Dendritic cell treated with granulocyte-macrophage colony-stimulating factor and Interleukin-4, amounts not matched to agents 40 ng/mL and 50 ng/mL, for 4 days (primary cell): ENCODE measurements around the gene KIF12.

Experiments used
- H3K27ac Mint-ChIP-seq: one replicate; pipeline ENCODE4 v1.8.0; 2022; ENCODE audit warnings: mild to moderate bottlenecking, mixed read lengths
- H3K27me3 Mint-ChIP-seq: one replicate; pipeline ENCODE4 v1.8.0; 2022; ENCODE audit warnings: mild to moderate bottlenecking, mixed read lengths
- H3K36me3 Mint-ChIP-seq: one replicate; pipeline ENCODE4 v1.8.0; 2022; ENCODE audit warnings: low read depth, mixed read lengths
- H3K4me1 Mint-ChIP-seq: one replicate; pipeline ENCODE4 v1.8.0; 2022; ENCODE audit warnings: low read depth, mixed read lengths
- H3K4me3 Mint-ChIP-seq: one replicate; pipeline ENCODE4 v1.8.0; 2022; ENCODE audit warnings: mild to moderate bottlenecking, moderate library complexity, mixed read lengths
- H3K9me3 Mint-ChIP-seq: one replicate; pipeline ENCODE4 v1.8.0; 2022; ENCODE audit warnings: mixed read lengths
- intact Hi-C: fragments of 100-400 bp; cut with micrococcal nuclease; formaldehyde crosslinking; loops from one replicate; pipeline ENCODE4 v1.15.0; 2022

Gene KIF12

DNA sequence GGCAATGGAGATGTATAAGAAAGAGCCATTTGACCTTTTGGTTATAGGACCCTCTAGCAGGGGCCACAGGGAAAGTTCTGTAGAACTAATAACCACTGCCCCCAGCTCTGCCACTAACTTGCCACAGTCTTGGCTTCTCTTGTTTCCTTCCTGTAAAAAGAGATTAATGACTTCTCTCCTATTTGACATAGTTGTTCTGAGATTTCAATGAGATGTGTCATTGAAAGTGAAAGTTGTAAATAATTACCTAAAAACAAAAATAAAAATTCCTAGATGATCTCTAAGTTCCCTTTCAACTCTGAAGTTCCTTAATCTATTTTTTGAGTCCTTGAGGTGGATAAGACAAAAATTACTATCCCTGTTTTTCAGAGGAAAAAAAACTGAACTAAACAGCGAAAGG is 1.4 kb upstream of the KIF12 start:
- H3K9me3 Mint-ChIP-seq: peaks cover 9% of the 10 kb centered on the region
- no peak overlapping the region for H3K27ac Mint-ChIP-seq
- no peaks in the 10 kb centered on the region for H3K4me1 Mint-ChIP-seq
- no peaks in the 10 kb centered on the region for H3K36me3 Mint-ChIP-seq
- intact Hi-C loops: no loop called here
- H3K4me3 Mint-ChIP-seq: no peak overlapping the region
- H3K27me3 Mint-ChIP-seq: peaks cover 54% of the 10 kb centered on the region

DNA sequence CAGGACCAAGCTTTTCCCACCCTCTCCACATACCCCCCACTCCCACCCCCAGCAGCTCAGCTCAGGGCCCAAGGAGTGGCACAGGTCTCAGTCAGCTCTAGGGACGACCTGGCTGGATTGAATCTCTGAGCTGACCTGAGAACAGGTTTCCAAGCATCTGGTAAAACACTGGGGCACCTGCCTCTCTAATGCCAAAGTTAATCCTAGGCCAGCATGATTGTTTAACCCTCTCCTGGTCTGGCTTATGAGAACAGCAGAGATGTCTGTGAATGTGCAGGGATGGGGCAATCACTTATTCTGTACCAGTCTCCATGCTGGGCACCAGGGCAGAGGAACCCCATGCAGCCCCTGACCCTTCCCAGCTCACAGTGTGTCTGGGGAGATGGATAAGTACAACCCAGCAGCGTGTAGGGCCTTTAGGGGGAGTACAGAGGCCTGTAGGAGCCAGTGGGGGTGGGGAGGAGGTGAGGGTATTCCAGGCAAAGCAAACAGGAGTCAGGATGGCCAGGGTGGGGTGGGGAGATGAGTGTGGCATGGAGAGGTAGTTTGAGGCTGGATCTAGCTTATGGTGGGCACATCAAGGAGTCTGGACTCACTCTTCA is 678 bp upstream of the KIF12 start:
- H3K36me3 Mint-ChIP-seq: no peaks in the 10 kb centered on the region
- H3K4me3 Mint-ChIP-seq: no peak overlapping the region
- H3K9me3 Mint-ChIP-seq: peaks cover 9% of the 10 kb centered on the region
- intact Hi-C loops: no loop called here
- no peak overlapping the region for H3K27ac Mint-ChIP-seq
- H3K4me1 Mint-ChIP-seq: no peaks in the 10 kb centered on the region
- peaks cover 51% of the 10 kb centered on the region for H3K27me3 Mint-ChIP-seq

DNA sequence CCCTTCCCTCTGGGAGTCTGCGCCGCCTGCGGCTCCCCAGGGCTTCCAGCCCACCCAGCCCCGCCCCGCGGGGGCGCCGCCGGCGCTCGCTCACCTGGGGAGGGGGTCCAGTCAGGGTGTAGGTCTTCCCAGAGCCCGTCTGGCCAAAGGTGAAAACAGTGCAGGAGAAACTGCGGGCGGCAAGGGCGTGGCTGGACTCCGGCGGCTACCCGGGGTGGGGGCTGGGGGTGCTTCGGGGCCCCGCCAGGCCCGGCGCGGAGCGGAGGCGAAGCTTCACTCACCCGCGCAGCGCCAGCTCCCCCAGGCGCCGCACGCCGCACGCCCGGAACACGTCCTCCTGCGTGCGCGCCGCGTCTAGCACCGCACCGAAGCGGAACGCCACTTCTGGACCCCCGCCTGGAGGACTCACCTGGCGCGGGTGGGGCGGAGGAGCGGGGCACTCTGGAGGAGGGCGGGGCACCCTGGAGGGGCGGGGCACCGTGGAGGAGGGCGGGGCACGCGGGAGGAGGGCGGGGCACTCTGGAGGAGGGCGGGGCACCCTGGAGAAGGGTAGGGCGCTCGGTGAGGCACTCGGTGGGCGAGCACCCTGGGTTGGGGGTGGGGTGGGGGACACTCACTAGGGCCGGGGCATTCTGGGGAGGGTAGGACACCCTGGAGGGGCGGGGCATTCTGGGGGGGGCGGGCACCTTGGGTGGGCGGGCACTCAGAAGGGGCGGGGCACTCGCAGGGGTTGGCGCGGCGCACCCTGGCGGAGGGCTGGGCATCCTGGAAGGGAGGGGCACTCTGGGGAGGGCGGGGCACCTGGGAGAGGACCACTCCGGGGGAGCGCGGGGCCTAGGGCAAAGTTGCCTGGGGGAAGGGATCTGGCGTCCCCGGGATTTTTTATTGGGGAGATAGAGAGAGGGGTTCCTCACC is 814 bp downstream of the KIF12 start:
- H3K36me3 Mint-ChIP-seq: no peaks in the 10 kb centered on the region
- H3K27ac Mint-ChIP-seq: no peak overlapping the region
- intact Hi-C loops: no loop called here
- peaks cover 9% of the 10 kb centered on the region for H3K9me3 Mint-ChIP-seq
- peaks cover 49% of the 10 kb centered on the region for H3K27me3 Mint-ChIP-seq
- H3K4me1 Mint-ChIP-seq: no peaks in the 10 kb centered on the region
- peak overlapping the region; percentile 48 for H3K4me3 Mint-ChIP-seq

DNA sequence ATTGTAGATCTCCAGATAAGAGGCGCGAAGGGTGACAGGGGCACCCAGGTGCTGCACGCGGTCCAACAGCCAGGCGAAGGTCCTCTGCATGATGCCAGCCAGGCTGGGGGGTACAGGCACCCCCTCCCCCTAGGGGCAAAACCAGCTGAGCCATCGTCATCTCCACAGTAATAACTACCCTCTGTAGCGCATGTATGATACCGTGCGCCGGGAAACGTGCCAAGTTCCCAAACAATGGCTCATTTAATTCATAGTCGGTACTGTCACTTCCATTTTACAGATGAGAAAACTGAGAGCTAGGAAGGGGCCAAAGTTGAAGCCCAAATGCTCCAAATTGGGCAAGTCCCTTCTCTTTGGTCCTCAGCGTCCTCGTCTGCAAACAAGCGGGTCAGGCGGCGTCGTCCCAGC is 1.5 kb downstream of the KIF12 start:
- Mint-ChIP-seq H3K4me1 (no peaks in the 10 kb centered on the region), H3K27ac (no peak overlapping the region), H3K27me3 (peaks cover 45% of the 10 kb centered on the region), H3K4me3 (no peak overlapping the region), H3K36me3 (no peaks in the 10 kb centered on the region), H3K9me3 (peaks cover 9% of the 10 kb centered on the region)
- intact Hi-C loops: no loop called here

DNA sequence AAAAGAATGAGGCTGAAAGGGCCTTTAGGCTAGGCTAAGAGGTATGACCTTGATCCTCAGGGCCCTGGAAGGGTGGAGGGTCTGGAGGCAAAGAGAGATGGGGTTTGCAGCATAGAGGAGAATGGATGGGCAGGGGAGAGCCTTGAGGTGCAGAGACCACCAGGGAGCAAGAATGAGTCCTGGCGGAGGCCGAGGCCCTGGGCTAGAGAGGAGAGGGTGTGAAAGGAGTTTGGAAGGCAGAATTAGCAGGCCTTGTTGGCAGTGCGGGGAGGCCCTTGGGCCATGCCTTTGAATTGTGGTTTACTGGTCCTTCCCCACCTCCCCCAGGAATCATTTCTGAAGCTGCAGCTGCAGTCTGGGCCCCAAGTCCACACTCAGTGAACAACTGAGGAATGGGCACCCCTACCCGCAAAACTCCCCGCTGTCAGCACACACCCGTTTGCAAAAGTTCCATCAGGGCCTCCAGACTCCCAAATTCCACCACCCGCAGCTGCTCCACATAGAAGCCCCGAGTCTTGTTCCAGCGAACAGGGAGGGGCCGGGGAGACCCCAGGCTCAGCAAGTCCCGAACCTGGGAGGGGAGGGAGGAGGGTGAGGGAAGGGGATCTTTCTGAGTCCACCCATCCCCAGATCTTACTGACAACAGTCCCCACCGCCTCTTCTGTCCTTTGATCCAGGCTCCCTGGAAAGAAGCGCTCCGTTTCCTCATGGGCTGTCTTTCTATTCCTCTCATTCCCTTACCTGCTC is 2.1 kb downstream of the KIF12 start:
- Mint-ChIP-seq H3K27ac (no peak overlapping the region), H3K27me3 (peaks cover 44% of the 10 kb centered on the region)

DNA sequence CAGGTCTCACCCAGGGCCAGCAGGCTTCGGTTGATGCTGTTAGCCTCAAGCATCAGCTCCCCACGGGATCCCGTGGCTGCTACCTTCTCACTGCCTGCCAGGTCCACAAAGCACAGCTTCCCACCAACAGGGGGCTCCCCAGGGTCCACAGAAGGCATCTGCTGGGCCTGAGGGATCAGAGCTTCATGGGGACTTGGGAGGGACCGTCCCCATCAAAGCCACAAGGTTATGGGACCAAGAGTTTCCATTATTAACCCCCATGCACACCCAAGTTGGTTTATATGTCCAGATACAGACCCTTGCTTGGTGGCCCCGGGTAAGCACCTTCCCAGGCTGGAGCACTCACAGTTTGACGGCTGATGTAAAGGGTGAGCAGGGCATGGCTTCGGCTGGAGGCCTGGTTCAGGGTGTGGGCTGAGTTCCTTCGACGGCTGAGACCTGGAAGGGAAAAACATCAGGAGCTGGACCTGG is 3.0 kb downstream of the KIF12 start:
- intact Hi-C loops: no loop called here
- Mint-ChIP-seq H3K4me1 (no peaks in the 10 kb centered on the region), H3K9me3 (no peaks in the 10 kb centered on the region), H3K27me3 (peaks cover 41% of the 10 kb centered on the region), H3K4me3 (no peak overlapping the region), H3K27ac (no peak overlapping the region), H3K36me3 (no peaks in the 10 kb centered on the region)

More for the DNA sequence above, 2.1 kb downstream of the KIF12 start:
- intact Hi-C loops: no loop called here
- Mint-ChIP-seq H3K36me3 (no peaks in the 10 kb centered on the region), H3K4me3 (no peak overlapping the region), H3K9me3 (peaks cover 6% of the 10 kb centered on the region), H3K4me1 (no peaks in the 10 kb centered on the region)

DNA sequence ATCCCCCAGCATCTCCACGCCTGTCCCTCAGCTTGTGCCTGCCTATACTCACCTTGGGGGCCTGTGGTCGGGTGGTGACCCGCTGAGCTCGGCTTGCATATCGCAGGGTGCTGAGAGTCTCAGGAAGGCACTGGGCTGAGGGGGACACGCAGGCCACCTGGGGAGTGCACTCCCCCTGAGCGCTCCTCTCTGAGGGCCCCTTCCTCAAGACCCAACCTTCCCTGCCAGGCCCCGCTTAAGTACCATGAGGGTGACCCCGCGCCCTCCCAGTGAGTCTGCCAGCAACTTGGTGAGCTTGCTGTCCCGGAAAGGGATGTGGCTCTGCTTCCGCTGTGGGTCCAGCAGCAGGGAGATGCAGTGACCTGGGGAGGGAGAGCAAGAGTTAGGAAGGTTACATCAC is 4.1 kb downstream of the KIF12 start:
- H3K4me1 Mint-ChIP-seq: no peaks in the 10 kb centered on the region

DNA sequence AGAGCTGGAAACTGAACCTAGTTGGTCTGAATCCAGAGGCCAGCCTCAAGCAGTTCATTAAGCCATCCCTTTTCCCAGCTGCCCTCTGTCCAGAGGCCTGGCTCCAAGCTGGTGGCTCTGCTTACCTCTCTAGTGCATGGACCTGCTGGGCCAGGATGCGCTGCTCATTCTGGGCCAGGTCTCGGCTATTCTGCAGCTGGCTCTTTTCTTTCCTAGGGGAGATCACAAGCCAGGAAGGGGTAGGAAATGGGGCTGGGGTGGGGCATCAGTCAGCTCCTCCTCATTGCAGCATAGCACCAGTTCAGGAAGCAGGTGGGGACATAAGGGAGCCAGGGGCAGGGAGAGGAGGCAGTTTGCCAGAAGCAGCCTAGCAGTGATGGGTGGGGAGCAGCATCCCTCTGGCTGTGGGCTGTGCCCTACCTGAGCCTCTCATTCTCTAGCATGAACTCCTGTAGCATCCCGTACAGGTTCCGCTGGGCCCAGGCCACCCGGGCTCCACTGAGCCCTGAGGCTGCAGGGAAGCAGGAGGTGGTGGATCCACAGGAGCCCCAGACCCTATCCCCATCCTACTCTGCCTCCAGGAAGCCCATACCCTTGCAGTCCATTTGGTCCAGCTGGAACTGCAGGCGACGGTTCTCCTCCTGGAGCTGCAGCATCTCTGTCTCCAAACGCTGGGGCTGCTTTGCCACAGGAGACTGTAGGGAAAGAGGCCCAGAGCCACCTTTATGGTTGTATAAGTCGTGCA is 5.2 kb downstream of the KIF12 start:
- peaks cover 24% of the 10 kb centered on the region for H3K27me3 Mint-ChIP-seq
- no peak overlapping the region for H3K4me3 Mint-ChIP-seq
- intact Hi-C loops: no loop called here
- no peaks in the 10 kb centered on the region for H3K36me3 Mint-ChIP-seq
- no peaks in the 10 kb centered on the region for H3K4me1 Mint-ChIP-seq
- H3K9me3 Mint-ChIP-seq: no peaks in the 10 kb centered on the region
- H3K27ac Mint-ChIP-seq: no peak overlapping the region

More for the DNA sequence above, 4.1 kb downstream of the KIF12 start:
- intact Hi-C loops: no loop called here
- Mint-ChIP-seq H3K27me3 (peaks cover 35% of the 10 kb centered on the region), H3K9me3 (no peaks in the 10 kb centered on the region), H3K27ac (no peak overlapping the region), H3K36me3 (no peaks in the 10 kb centered on the region), H3K4me3 (no peak overlapping the region)

DNA sequence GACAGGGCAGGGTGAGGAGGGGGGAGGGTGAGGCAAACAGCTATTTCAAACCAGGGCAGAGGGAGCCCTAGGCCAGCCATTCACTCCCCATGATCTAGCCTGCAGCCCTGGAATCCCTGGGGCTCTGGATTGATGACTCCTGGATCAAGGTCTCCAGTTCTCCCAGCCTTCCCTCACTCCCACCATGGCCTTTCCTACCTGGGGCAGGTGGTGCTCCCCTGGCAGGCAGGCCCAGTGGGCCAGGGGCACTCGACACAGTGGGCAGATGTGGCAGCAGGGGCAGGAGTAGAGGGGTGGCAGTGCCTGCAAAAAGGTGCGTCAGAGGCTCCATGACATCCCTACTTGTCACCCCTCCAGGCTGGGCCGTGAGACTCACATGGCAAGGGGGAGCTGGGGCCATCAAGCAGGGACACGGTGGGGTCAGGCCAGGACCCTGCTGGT is 6.0 kb downstream of the KIF12 start:
- Mint-ChIP-seq H3K9me3 (no peaks in the 10 kb centered on the region), H3K36me3 (no peaks in the 10 kb centered on the region), H3K27ac (no peak overlapping the region), H3K4me1 (no peaks in the 10 kb centered on the region), H3K27me3 (peaks cover 22% of the 10 kb centered on the region), H3K4me3 (no peak overlapping the region)
- intact Hi-C loops: no loop called here

DNA sequence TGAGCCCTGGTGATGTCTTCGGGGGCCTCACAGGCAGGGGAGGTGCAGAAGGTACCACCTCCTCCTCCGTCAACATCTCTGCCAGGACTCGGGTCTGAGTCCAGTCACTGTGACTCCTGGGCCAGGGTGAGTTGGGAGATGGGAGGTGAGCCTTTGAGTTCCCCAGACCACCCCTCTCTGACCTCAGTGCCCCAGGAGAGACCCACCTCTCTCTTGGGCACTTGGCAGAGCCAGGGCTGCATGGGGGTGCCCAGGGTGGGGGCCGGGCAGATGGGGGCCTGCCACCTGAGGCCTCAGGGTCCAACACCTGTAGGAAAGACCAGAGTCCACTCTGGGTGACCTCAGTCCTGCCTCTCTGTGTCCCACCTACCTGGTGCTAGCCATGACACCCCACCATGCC is 6.8 kb downstream of the KIF12 start:
- H3K27ac Mint-ChIP-seq: no peak overlapping the region
- no peak overlapping the region for H3K4me3 Mint-ChIP-seq
- intact Hi-C loops: no loop called here
- H3K36me3 Mint-ChIP-seq: no peaks in the 10 kb centered on the region
- no peaks in the 10 kb centered on the region for H3K4me1 Mint-ChIP-seq
- H3K9me3 Mint-ChIP-seq: no peaks in the 10 kb centered on the region
- H3K27me3 Mint-ChIP-seq: peaks cover 15% of the 10 kb centered on the region

DNA sequence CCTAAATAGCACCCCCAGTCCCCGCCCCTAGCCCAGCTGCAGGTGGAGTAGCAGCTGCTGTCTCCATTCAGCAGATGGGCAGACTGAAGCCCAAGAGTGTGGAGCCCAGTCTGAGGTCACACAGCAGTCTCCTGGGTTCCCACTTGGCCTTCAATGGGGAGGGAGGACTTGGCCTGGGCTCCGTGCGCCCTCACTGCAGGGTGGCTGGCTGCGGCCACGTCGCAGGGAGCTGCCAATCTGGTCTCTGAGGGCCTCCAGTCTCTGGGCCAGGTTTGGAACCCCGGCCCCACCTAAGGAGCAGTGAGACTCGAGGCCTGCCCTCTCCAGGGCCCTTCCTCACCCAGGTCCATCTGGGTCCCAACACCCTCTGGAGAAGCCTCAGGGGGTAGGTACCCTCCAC is 7.4 kb downstream of the KIF12 start:
- Mint-ChIP-seq H3K27me3 (peaks cover 10% of the 10 kb centered on the region), H3K4me3 (no peak overlapping the region), H3K4me1 (no peaks in the 10 kb centered on the region), H3K27ac (no peak overlapping the region), H3K9me3 (no peaks in the 10 kb centered on the region), H3K36me3 (no peaks in the 10 kb centered on the region)
- intact Hi-C loops: no loop called here

DNA sequence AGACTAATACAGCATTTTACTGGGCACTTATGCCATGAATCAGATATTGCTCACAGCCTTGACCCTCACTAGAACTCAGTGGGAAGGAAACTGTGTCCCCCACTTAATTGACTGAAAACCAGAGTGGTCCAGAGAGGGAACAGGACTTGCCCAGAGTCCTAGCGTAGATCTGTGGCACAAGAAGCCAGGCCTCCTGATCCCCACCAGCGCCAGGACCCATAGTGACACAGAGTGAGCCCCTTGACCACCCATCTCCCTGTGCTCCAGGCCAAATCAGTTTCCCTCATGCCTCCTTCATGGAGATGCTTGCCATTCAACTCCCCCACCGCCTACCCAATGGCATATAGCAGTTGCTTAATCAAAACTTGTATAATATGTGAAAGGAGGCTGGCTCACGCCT is 8.3 kb downstream of the KIF12 start:
- H3K36me3 Mint-ChIP-seq: no peaks in the 10 kb centered on the region
- intact Hi-C loops: no loop called here
- H3K4me3 Mint-ChIP-seq: no peak overlapping the region

DNA sequence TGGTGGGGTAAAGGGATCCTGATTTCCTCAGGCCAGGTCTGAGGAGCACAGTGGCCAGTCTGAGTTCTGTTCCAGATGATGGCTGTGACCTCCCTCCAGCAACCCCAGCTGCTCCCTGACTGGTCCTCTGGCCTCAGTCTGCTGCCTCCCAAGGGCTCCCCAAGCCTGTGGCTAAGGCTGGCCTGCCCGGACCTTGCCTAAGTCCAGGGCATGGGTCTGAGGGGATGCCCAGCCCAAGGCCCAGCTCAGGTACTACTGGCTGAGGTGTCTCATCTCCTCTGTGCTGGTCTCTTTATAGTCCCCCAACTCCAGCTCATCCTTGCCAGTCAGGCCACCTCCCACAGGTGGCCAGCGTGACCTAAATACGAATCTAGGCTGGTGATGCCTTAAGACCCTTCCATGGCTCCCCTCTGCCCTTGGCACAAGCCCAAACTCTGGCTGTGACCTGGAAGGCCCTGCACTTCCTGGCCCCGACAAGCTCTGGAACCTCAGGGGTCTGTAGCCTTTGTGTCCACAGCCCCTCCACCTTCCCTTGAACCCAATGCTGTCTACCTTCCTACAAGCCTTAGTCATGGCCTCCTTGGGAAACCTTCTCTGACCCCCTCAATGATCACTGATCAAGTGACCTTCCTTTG is 9.8 kb downstream of the KIF12 start:
- Mint-ChIP-seq H3K9me3 (no peaks in the 10 kb centered on the region), H3K4me1 (no peaks in the 10 kb centered on the region), H3K36me3 (no peaks in the 10 kb centered on the region), H3K27ac (no peak overlapping the region), H3K27me3 (no peaks in the 10 kb centered on the region), H3K4me3 (no peak overlapping the region)
- intact Hi-C loops: no loop called here

More for the DNA sequence above, 8.3 kb downstream of the KIF12 start:
- H3K4me1 Mint-ChIP-seq: no peaks in the 10 kb centered on the region
- H3K9me3 Mint-ChIP-seq: no peaks in the 10 kb centered on the region
- H3K27me3 Mint-ChIP-seq: peaks cover under 1% of the 10 kb centered on the region
- H3K27ac Mint-ChIP-seq: no peak overlapping the region
